Measurements from ENCODE around the gene TRAM2. TPM values are rescaled to one million over a fixed set of nuclear protein-coding genes. Genes with fewer than 3 reads are reported as not detected.

TRAM2 gene
- total and polyA plus RNA-seq, 8 donors: 22.1 to 38.4 (median 27.4) TPM

DNA sequence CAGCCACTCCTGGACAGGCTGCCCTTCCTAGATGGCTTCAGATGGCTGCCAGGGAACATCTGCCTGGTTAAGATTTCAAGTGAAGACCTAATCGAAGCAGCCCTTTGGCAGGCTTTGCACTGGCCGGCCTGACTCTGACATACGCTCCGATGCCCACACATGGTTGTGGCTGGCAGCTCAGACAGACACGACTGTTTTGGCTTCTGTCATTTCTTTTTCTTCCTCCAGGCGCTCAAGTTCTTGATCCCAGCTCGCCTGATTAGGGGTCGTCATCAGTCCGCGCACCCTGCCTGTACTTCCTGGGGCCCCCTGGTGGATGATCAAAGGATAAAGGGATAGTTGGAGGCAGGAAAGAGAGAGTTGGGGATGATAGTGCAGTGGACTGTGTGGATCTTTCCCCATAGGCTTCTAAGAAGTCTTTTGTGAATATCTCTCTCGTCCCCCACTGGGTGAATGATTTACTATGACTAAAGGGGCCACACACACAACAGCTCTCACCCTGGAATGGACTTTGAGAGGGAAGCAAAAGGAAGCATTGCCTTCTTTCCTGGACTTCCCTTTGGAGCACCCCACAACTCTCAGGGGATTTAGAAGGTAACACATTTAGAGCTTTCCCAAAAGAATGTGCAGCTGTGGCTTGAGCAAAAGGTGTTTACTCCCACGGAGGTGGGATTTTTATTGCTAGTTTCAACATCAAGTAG lies 21.4 kb upstream of the TRAM2 start:
- H3K4me1 ChIP-seq: peaks cover 11 to 32% of the 10 kb centered on the region in 2 donors
- H3K36me3 ChIP-seq: no peaks in the 10 kb centered on the region
- H3K9me3 ChIP-seq: no peaks in the 10 kb centered on the region
- intact Hi-C loops (cut with DNase I): loop anchor here in 1 of 2 donors (10.0 kb wide), 1 partner anchor 173 kb away; the partner anchor contains the start of gene EFHC1
- ATAC-seq: peak; percentile 71
- peak in 2 of 4 donors; percentile 51 to 75 for DNase-seq
- H3K27me3 ChIP-seq: no peaks in the 10 kb centered on the region
- TF ChIP-seq, protein P1, sequence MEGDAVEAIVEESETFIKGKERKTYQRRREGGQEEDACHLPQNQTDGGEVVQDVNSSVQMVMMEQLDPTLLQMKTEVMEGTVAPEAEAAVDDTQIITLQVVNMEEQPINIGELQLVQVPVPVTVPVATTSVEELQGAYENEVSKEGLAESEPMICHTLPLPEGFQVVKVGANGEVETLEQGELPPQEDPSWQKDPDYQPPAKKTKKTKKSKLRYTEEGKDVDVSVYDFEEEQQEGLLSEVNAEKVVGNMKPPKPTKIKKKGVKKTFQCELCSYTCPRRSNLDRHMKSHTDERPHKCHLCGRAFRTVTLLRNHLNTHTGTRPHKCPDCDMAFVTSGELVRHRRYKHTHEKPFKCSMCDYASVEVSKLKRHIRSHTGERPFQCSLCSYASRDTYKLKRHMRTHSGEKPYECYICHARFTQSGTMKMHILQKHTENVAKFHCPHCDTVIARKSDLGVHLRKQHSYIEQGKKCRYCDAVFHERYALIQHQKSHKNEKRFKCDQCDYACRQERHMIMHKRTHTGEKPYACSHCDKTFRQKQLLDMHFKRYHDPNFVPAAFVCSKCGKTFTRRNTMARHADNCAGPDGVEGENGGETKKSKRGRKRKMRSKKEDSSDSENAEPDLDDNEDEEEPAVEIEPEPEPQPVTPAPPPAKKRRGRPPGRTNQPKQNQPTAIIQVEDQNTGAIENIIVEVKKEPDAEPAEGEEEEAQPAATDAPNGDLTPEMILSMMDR (IDR thresholded peaks at IDR 0.05): peak; percentile 58 to 62
- no peak overlapping the region for H3K27ac ChIP-seq
- H3K4me3 ChIP-seq: no peak overlapping the region

DNA sequence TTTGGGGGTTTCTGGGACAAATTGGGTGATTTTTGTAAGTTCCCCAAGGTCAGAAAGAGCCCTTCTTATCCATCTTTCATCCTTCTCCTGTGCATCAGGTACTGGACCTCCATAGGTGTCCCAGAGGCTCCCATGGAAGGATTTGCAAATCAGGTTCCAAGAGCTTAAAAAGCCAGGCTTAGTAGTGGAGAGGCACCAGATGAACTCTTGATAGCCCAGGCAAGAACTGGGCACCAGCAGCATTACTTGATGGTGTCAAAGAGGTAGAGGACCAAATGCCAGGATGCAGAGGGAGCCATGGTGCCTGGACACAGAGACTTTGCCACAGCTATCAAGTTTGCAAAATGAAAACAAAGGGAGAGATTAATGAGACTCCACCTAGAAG lies 20.9 kb upstream of the TRAM2 start:
- Histone ChIP-seq H3K36me3 (no peaks in the 10 kb centered on the region), H3K27me3 (no peaks in the 10 kb centered on the region), H3K9me3 (no peaks in the 10 kb centered on the region), H3K4me1 (peaks cover 11 to 32% of the 10 kb centered on the region in 2 donors), H3K4me3 (no peak overlapping the region), H3K27ac (no peak overlapping the region)
- no peak for ATAC-seq
- TF ChIP-seq, protein P1 (IDR thresholded peaks at IDR 0.05): no peak
- no peak for DNase-seq
- intact Hi-C loops (cut with DNase I): loop anchor here in 1 of 2 donors (10.0 kb wide), 1 partner anchor 173 kb away; the partner anchor contains the start of gene EFHC1

DNA sequence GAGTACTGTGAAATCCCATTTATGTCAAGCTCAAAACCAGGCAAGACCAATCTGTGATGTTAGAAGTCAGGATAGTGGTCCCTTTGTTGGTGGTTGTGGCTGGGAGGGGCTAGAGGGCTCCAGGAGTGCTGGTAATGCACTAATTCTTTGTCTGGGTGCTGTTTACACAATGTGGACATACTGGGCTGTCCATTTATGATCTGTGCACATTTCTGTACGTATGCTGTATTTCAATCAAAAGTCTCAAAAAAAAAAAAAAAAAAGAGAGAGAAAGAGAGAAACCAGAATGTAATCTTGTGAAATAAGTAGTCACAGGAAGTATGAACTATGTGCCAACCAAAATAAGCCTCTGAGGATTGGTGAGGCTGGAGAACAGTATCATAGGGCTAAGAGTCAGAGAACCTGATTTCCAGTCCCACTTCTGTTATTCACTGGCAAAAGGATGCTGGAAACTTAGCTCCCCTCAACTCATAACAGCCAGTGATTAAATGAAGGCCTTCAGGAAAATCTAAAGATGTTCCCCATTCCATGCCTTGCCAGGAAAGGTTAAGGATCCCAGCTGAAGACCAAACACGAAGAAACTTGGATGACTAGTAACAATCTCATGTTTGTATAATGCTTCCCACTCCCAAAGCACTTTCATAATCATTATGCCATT lies 19.6 kb upstream of the TRAM2 start:
- intact Hi-C loops (cut with DNase I): loop anchor here in 1 of 2 donors (10.0 kb wide), 1 partner anchor 172 kb away; the partner anchor contains the start of gene EFHC1
- DNase-seq (no peak), ATAC-seq (no peak)
- no peak overlapping the region for H3K4me3 ChIP-seq
- H3K36me3 ChIP-seq: no peaks in the 10 kb centered on the region
- H3K4me1 ChIP-seq: peaks cover 11 to 32% of the 10 kb centered on the region in 2 donors
- no peaks in the 10 kb centered on the region for H3K27me3 ChIP-seq
- no peaks in the 10 kb centered on the region for H3K9me3 ChIP-seq
- peak overlapping the region; percentile 56 to 80 for H3K27ac ChIP-seq
- TF ChIP-seq, protein P1 (IDR thresholded peaks at IDR 0.05): no peak

DNA sequence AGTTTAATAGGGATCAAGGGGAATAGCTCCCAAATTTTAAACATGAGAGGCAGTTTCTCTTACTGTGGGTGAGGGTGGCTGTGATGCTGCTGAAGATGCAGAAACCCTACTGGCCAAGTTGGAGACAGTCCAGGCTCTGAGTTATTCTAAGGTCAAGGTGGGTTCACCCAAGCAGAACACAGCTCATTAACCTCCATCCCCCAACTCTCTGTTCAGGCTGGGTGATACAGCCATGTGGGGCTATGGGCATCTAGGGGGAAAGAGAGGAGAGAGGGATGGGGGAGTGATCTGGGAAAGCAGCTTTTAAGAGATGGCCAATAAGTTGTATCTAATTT lies 18.9 kb upstream of the TRAM2 start:
- Histone ChIP-seq H3K4me1 (peaks cover 11 to 32% of the 10 kb centered on the region in 2 donors), H3K9me3 (no peaks in the 10 kb centered on the region), H3K27ac (peak overlapping the region; percentile 56 to 80), H3K36me3 (no peaks in the 10 kb centered on the region), H3K27me3 (no peaks in the 10 kb centered on the region), H3K4me3 (no peak overlapping the region)
- intact Hi-C loops (cut with DNase I): loop anchor here in 1 of 2 donors (10.0 kb wide), 1 partner anchor 171 kb away; the partner anchor contains the start of gene EFHC1
- DNase-seq (no peak), ATAC-seq (no peak)
- TF ChIP-seq, protein P1 (IDR thresholded peaks at IDR 0.05): no peak

Measured in left lung (tissue), 10 donors.